Heart left ventricle (tissue), 16 donors: ENCODE measurements around the gene TBC1D5. TPM values are rescaled to one million over a fixed set of nuclear protein-coding genes. Genes with fewer than 3 reads are reported as not detected.

Source experiments
- ATAC-seq, 4 donors: fragments of 200-7000 bp; cut with Tn5 transposase; one replicate each; pipeline ENCODE4 v1.9.1; 2020 to 2022; ENCODE audit warnings: moderate library complexity in 4 of 4, mild to moderate bottlenecking in 3 of 4, moderate number of reproducible peaks in 1 of 4
- DNase-seq, 5 donors: peaks; one replicate each; pipeline ENCODE4 v3.0.0-alpha.2; 2020
- H3K27ac ChIP-seq, 12 donors: fragments of 200-600 bp; sonication (generic) in 4 of 12; one replicate each; pipeline versions ENCODE4 v1.5.0 to v1.8.0; 2016 to 2022; ENCODE audit warnings: mild to moderate bottlenecking in 2 of 12
- H3K27me3 ChIP-seq, 9 donors: fragments of 200-600 bp; sonication (generic) in 2 of 9; one replicate each; pipeline versions ENCODE4 v1.5.1 to v1.8.0; 2016 to 2022; ENCODE audit warnings: mild to moderate bottlenecking in 3 of 9
- H3K36me3 ChIP-seq, 9 donors: fragments of 200-600 bp; sonication (generic) in 2 of 9; one replicate each; pipeline versions ENCODE4 v1.5.0 to v1.8.0; 2018 to 2022; ENCODE audit warnings: mild to moderate bottlenecking in 2 of 9
- H3K4me1 ChIP-seq, 12 donors: fragments of 200-600 bp; sonication (generic) in 4 of 12; one replicate each; pipeline versions ENCODE4 v1.5.0 to v1.8.0; 2016 to 2022; ENCODE audit warnings: mild to moderate bottlenecking in 3 of 12
- H3K4me3 ChIP-seq, 12 donors: fragments of 200-600 bp; sonication (generic) in 4 of 12; one replicate each; pipeline versions ENCODE4 v1.5.0 to v1.8.0; 2017 to 2022; ENCODE audit warnings: mild to moderate bottlenecking in 9 of 12, moderate library complexity in 4 of 12
- H3K9me3 ChIP-seq, 12 donors: fragments of 200-600 bp; sonication (generic) in 4 of 12; one replicate each; pipeline versions ENCODE4 v1.5.0 to v1.8.0; 2016 to 2022; ENCODE audit warnings: mild to moderate bottlenecking in 1 of 12
- CTCF ChIP-seq, 12 donors: fragments of 200-600 bp; sonication (generic) in 4 of 12; IDR thresholded peaks; one replicate each; pipeline versions ENCODE4 v1.5.0 to v1.8.0; 2018 to 2022; ENCODE audit warnings: antibody characterized with exemption in 12 of 12, mild to moderate bottlenecking in 5 of 12
- POLR2A ChIP-seq, 2 donors: fragments of 450-650 bp; IDR thresholded peaks; one replicate each; pipeline ENCODE4 v1.6.1; 2017; ENCODE audit warnings: antibody characterized with exemption in 2 of 2, mild to moderate bottlenecking in 2 of 2, moderate library complexity in 2 of 2
- WGBS, 4 donors: extraction: QIAGEN DNeasy Blood & Tissue Kit in 2 of 4; methylation state at CpG; one replicate each; pipeline versions ENCODE4 v1.1.5 to v1.1.7; 2013 to 2018; 5-methylcytosine and 5-hydroxymethylcytosine counted together
- intact Hi-C, 10 donors: fragments of 100-400 bp; cut with DNase I; formaldehyde crosslinking; loops; one replicate each; pipeline versions ENCODE4 v1.11.1 to v1.14.2; 2022
- polyA plus RNA-seq, 2 donors: library from polyadenylated mRNA; stranded (reverse); fragments of 200-250 nt; gene quantifications; one replicate each; pipeline ENCODE4 v1.2.3, GENCODE V29; 2013
- total RNA-seq, 9 donors: library from RNA; depleted of rRNA in 2 of 9; stranded (reverse); fragments of >200 nt in 2 of 9; fragmentation: NEBNext Ultra II Directional in 3 of 9; extraction: Animal tissue kit (Norgen Biotek cat#: 25700) in 3 of 9; gene quantifications; one replicate each; pipeline versions ENCODE4 v1.1.0 to v1.2.4, GENCODE V29; 2016 to 2023
- donor health status: ischemic (EF 13 %, LVEDD 7.1; RV severe dilation, severe dysfunction).
- donor health status: healthy with polysubstance abuse.
- donor health status: DM: no; HTN: yes; CAD: no.
- donor health status: DM: no; HTN: no; CAD: no.
- donor health status: ischemic (EF 25% LVEDD 6.9; RV normal size, moderate dysfunction).
- donor health status: ischemic (EF 25% LVEDD 5.7; RV mildly dilated, moderate dysfunction).
- donor health status: healthy.
- donor health status: DM: yes; HTN: yes; CAD: no.
- donor health status: ischemic (EF 35%, LVEDD 5.7; RV mildly dilated, moderate dysfunction).
- donor health status: nonischemic (EF 11% LVEDD 7.7; RV severe dilation, severe dysfunction).
- donor health status: DM: yes; HTN: yes; CAD: no.
- donor health status: PGD.
- donor health status: ischemic (EF 29% LVEDD 5.4; RV normal size, mild dysfunction).
- donor health status: nonischemic (EF 23%, LVEDD 6.1; RV moderate dilation, normal function).

Gene TBC1D5
- total and polyA plus RNA-seq, 11 donors: 5.8 to 48.3 (median 31.1) TPM

DNA sequence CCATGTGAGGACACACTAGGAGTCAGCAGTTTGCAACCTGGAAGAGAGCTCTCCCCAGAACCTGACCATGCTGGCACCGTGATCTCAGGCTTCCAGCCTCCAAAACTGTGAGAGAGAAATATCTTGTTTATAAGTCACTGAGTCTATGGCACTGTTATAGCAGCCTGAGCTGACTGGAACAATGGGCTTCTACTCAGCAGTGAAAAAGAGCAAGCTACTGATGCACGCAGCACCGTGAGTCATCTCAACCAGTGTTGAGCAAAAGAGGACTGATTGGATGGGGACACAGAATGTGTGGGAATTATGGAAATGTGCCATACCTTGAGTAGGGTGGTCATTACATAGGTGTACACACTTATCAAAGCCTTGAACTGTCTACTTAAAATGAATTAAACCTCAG lies 627.2 kb downstream of the TBC1D5 start:
- no peak for TF ChIP-seq POLR2A (IDR thresholded peaks at IDR 0.05)
- Histone ChIP-seq H3K9me3 (no peaks in the 10 kb centered on the region), H3K4me1 (peaks cover 0 to 9% (median 0%) of the 10 kb centered on the region in 12 donors), H3K27ac (no peak overlapping the region), H3K4me3 (no peak overlapping the region), H3K36me3 (no peaks in the 10 kb centered on the region), H3K27me3 (no peaks in the 10 kb centered on the region)
- no peak for DNase-seq
- ATAC-seq: no peak
- intact Hi-C loops: no loop called here
- WGBS, 4 donors: 93 to 97% (median 95%) methylated on average over 3 of the region's 3 CpGs

GRCh38 chr3:17111586-17111985 lies 630.8 kb downstream of the TBC1D5 start:
- H3K27me3 ChIP-seq: no peaks in the 10 kb centered on the region
- no peaks in the 10 kb centered on the region for H3K36me3 ChIP-seq
- no peak for DNase-seq
- intact Hi-C loops: no loop called here
- H3K27ac ChIP-seq: no peak overlapping the region
- H3K4me1 ChIP-seq: peaks cover 0 to 8% (median 0%) of the 10 kb centered on the region in 12 donors
- TF ChIP-seq POLR2A (IDR thresholded peaks at IDR 0.05) (no peak), CTCF (IDR thresholded peaks at IDR 0.05) (no peak)
- no peak for ATAC-seq
- no peak overlapping the region for H3K4me3 ChIP-seq
- 89 to 93% (median 89%) methylated on average over 3 of the region's 3 CpGs for WGBS, 4 donors
- H3K9me3 ChIP-seq: no peaks in the 10 kb centered on the region

DNA sequence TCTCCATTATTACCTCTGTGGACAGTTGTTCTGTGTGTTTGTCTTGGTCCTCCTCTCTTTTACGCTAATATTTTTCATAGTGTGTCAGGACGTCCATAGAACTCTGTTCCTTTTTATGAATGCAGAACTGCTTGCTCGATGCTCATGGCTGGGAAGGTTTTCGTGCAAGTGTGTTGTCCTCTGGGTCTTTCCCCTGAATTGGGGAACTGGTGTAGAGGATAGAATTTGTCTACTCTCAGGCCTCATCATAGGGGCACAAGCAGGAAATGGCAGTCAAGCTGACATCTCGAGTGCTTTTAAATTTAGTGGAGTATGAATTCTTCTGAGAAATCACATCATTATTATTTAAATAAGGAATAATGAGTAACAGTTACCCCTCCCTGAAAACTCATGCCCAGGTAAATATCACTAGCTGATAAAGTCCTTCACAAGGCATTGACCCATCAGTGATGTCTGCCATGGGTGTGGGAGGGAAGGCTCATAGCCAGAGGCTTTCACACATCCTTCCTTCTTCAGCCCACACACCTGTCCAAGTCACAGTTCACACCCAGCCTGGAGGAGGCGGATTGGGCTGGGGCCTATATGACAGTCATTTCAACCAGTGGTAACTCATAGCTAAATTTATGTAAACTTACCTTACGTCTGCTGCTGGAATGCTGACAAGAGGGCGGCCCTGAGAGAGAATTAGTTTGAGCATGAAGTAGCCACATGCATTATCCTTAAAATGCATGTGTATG lies 631.6 kb downstream of the TBC1D5 start:
- WGBS, 4 donors: 74 to 90% (median 83%) methylated on average over 8 of the region's 8 CpGs

More for the DNA sequence above, 631.6 kb downstream of the TBC1D5 start:
- H3K27ac ChIP-seq: no peak overlapping the region
- TF ChIP-seq POLR2A (IDR thresholded peaks at IDR 0.05): no peak
- TF ChIP-seq CTCF (IDR thresholded peaks at IDR 0.05): no peak
- H3K9me3 ChIP-seq: no peaks in the 10 kb centered on the region
- H3K4me1 ChIP-seq: peaks cover 0 to under 1% (median 0%) of the 10 kb centered on the region in 12 donors
- H3K27me3 ChIP-seq: no peaks in the 10 kb centered on the region
- H3K36me3 ChIP-seq: no peaks in the 10 kb centered on the region
- DNase-seq: no peak
- H3K4me3 ChIP-seq: no peak overlapping the region
- ATAC-seq: no peak
- intact Hi-C loops: no loop called here
